GM21786 (cell line): ENCODE results near the gene CDH23.

Experiments
- ATAC-seq: cut with Tn5 transposase; IDR thresholded peaks from one replicate; pipeline ENCODE4 v1.9.1; 2021; ENCODE audit not compliant: unreplicated experiment

Gene CDH23

DNA sequence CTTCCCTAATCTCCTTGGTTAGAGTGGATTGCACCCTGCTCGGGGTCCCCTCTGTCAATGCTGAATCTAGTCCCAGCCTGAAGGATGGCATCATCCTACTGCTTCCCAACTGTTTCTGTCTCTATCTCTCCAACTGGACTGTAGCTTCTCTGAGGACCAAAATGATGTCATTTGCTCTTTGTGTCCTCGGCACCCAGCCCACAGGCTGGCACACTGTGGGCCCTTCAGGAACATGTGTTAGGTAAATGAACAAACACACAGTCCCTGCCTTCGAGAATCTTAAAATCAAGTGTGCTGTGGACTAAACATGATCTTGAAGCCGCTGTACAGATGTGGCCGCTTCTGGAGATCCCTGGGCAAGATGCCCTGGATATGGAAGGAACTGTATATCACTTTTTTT, 5.0 kb upstream of the CDH23 start:
- ATAC-seq = no peak

DNA sequence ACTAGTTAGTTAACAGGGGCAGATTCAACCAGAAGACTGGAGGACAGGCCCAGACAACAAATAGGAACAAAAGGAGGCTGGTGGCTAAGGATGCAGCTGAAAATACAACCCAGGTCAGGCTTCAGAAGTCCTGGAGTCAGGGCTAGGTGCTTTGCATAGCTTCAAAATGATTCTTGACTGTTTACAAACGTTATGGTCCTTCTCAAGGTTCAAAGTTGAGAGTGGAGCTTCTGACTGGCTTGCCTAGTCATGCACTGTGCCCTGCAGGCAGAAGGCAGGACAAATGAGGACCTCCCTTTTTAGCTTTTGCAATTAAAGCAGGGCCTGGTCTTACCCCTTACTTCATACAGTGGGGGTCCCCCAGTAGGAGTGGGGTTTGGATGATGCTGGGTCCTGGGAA, 4.4 kb upstream of the CDH23 start:
- ATAC-seq = no peak

DNA sequence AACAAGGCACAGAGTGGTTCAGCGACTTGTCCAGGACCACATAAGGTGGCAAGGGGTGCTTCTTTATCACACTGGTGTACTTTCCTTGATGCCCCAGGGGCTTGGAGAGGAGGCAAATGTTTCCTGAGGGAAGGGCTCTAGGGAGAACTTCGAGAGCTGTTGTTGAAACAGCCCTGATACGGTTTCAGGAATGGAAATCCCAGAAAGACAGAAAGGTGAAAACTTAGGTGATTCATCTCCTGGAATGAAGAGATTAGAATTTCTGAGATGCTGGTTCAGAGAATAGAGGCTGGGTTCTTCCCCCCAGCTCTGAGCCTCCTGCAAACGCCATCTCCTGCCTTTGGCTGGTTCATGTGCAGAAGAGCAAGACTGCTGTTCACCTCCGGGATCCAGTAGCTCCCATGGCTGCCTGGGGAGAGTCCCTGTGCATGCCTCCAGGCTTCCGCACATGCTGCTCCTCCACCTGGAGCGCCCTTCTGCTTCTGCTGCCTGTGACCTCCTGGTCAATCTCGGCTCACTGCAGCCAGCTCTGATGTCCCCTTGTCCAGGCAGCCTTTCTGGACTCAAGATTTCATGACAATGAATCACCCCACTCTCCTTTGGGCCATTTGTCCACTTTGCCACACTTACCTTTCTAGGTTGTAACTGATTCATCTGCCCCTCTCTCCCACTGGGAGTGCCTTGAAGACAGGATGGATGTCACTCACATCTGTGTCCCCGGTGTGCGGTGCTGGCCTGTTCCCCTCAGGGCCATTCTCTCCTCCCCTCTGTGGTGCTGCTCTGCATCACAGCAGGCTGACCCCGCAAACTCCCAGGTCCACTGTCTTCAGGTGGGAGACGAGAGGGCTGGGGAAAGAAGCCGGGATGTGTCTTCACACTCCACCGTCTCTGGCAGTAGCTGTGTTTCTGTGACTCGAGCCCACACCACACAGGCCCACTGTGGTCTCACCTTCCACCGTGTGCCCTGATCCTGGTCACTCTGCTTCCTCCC, 3.6 kb upstream of the CDH23 start:
- ATAC-seq = no peak

DNA sequence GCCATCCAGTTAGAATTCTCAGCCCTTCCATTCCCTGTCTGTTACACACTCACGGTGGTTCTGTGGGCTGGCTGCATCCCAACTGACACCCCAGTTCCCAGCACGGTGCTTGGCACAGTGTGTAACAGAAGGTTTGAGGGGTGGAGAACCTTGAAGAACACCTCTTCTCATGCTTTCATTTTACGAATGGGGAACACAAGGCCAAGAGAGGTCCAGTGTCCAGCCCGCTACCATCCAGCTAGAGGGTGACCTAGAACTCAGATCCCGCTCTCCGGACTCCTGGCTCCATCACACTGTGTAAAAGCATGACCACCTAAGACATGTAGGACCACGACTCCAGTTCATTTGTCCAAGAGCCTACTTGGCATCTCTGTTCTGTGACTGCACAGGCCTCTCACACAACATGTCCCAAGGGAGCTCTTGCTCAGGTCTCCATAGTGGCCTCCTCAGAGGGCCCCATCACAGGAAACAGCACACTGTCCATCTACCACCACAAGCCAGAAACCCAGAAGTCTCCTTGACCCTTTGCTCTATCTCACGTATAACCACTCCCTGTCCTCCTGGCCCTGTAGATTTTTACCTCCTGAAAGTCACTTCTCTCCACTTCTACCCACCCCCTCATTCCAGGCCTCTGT, 2.8 kb upstream of the CDH23 start:
- ATAC-seq = no peak

DNA sequence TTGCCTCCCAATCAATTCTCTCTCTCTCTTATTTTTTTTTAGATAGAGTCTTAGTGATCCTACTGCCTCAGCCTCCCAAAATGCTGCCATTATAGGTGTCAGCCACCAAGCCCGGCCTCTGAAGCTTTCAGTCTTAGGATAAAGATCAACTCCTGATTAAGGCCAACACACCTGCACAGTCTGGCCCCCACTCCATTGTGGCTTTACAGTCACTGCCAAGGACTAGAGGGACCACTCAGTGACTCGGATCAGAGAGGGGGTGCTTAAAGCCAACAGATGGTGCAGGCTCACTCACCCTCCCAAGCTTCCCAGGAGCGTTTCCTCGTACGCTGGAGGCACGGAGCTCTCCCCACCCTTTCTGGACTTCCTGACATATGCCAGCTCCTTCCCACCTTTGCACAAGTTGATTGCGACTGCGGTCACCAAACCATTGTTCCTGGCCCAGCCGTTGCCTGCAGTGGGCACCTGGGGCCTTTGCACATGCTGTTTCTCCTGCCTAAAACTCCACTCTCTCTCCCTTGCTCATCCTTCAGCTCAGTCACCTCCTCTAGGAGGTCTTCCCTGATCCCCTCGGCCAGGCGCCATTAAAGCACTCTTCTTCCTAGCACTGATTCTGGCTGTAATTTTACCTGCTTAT, 1.7 kb upstream of the CDH23 start:
- no peak for ATAC-seq

DNA sequence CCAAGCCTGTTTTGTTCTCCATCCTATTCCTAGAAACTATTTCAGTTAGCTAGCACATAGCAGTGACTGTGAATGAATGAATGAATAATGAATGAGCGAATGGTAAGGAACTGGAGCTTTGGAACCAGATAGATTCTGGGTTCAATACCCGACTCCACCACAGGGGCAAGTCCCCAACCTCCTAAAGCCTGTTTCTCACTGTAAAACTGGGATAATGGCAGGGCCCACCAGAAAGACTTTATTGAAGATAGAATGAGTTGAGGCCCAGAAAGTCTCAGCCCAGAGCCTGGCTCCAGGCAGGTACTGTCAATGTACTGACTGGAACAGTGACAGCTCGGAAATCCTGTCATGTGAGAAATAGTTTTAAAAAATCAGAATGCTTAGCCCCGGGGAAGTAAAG, 1.1 kb upstream of the CDH23 start:
- no peak for ATAC-seq

DNA sequence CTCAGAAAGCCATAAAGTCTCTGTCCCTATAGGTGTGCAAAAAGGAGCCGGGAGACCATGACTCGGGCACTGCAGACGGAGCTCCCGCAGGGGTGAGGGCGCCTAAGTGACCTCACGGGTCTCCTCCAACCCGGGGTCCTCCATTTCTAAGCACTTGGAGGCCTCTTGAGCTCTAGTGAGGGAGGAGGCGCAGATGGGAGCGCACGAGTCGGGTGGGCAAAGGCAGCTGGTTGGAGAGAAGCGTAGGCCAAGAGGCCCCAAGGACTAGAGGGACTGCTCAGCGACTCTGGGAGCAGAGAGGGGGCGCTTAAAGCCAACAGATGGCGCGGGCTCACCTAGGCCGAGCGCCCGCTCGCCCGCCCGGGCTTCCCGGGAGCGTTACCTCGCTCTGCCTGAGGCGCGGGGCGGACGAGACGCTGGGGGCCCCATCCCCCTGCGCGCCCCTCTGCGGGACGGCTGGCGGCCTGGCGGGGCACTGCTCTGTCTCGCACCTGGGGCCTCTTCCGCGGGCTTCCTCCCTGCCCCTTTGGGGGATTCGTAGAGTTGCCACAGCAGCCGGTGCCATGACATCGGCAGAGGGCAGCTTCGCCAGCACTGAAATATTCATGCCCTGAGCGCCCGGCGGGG, 523 bp upstream of the CDH23 start:
- ATAC-seq = no peak

DNA sequence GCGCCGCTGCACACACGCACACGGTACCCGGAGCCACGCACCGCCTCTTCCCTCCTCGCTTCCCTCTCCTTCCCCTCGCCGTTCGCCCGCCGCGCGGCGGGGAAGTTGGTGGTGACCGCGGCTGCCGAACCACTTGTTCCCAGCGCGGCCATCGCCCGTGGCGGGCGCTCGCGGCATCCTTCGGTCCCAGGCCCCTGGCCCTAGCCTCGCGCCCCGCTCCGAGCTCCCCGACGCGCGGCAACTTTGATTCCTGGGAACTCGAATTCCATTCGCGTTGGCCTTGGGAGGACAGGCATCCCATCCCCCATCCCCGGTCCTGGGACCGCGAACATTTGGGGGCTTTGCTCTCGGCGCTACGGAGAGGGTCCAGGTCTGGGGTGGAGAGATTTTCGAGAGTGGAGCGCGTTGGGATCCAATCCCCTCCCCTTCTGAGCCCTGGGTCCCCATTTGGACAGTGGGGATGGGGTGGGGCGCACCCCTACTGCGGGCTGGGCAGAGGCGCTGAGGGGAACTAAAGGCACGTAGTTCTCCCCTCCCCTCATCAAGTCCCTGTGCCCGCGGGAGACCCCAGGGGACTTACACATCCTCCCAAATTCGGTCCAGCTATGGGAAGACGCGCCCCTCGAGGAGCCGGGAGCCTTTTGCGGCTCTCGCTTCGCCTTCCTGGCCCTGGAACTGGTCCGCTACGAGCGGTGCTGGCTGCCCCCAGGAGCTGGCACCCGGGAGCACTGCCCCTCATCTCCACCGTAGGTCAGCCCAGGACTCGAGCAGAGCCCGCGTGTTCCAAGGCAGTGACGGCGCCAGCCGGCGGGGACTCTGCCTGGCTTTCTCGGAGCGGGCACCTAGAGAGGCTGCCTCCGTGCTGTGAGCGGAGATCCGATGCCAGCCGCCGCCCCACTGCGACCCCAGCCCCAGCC, 834 bp downstream of the CDH23 start:
- ATAC-seq = no peak

DNA sequence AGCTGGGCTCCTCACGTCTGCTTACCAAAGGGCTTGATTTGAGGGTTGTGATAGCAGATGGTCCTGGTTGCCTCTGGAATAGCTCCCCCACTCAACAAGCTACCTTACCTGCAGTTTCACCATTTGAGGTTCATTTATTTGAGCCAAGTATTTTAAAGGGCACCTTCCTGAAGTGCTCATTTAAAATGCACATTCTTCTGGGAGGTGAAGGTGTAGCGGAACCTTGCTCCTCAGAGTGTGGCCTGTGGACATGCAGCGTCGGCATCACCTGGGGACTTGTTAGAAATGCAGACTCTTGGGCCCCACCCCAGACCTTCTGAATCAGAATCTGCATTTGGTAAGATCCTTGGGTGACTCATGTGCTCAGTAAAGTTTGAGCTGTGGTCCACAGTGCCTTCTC, 2.3 kb downstream of the CDH23 start:
- no peak for ATAC-seq

DNA sequence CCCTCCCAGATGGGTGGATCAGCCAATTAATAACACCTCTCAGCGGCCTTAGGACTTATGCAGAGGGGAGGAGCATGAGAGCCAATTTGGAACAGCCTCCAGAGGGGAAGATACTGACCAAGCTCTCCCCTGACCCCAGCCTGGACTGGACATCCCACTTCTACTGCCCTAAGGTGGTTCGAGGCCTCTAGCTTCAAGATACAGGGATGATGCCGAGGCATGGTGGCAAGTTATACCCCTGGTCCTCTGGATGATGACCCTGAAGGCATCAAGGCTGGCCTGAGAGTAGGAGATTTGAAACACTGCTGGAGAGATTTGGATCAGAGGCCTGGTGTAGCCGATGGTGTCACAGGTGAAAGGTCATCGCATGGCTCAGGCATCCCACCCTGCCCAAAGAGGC, 3.2 kb downstream of the CDH23 start:
- ATAC-seq = no peak

DNA sequence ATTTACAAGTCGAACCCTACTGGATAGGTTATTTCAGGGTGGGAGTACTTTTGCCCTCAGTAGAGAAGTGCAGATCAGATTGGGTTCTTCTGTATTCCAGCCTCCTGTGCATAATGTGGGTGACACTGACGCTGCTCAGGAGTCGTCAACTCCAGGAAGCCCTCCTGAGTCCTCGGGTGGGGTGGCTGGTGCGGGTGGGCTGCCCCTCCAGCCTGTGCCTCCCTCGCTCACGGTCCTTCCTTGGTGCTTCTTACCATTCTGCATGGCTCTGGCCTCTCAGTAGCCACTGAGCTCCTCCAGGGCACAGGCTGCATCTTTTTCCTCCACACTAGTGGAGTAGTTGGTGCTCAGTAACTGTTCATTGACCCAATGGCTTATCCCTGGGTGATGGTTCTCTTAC, 4.3 kb downstream of the CDH23 start:
- no peak for ATAC-seq

DNA sequence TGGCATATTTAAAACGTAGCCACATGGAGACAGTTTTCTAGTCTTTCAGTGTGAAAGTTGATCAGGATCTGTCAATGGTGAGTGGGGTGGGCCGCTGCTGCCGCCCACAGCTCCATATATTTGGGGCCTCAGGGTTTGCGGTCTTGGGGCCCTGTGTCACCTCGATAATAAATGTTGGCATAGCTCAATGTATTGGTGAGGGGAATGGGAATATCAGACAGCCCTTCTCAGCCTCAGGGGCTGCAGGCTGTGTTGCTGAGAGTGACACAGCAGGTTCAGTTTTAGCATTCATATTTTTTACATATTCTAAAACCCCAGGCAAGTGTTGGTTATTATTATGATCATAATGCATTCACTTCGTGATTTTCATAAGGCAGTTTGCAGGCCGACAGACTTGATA, 5.3 kb downstream of the CDH23 start:
- ATAC-seq = no peak

DNA sequence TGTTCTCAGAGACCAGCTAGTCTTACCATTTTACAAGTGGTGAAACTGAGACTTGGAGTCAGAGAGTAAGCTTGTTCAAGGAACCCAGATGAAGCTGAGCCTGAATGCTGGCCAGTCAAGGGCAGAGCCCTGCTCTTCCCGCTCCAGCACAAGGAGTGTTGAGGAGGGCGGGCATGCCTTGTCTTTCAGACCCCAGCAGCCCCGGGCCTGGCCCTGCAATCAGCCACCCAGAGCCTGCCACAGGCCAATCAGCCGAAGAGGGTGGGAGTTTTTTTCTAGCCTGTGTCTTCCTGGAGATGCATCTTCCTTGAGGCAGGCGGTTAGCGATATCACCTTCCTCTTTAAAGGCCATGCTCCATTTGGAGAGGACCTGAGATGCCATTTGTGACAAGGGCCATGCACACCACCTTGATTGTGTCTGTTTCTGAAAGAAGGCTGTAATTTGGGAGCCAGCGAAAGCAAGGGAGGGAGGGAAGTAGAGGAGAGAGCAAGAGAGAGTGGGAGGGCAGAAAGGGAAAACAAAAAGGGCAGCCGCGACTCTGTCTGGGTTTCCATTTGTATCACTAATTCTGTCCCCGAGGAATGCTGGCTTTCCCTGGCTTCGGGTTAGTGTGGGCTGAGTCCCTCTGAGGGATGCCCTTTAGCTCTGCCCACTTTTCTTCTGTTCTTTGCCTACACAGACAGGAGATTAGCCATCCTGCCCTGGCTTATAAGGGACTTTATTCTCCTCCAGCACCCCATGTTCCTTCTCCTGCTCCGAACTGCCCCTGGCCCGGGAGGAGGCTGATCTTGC, 8.0 kb downstream of the CDH23 start:
- ATAC-seq = no peak

DNA sequence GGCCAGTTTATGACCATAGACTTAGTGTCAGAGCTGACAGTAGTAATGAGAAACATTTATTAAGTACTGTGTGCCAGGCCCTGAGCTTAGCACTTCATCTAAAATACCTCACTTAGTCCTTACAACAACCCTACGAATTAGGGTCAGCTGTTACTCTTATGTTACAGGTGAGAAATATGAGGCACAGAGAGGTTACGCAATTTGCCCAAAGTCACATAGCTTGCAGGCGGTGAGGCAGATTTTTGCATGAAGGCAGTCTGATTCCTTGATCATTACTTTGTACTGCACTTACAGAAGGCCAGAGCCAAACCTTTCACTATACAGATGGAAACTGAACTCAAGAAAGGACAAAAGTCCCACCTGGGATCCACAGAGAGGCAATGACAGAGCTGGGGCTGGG, 10.2 kb downstream of the CDH23 start:
- no peak for ATAC-seq

DNA sequence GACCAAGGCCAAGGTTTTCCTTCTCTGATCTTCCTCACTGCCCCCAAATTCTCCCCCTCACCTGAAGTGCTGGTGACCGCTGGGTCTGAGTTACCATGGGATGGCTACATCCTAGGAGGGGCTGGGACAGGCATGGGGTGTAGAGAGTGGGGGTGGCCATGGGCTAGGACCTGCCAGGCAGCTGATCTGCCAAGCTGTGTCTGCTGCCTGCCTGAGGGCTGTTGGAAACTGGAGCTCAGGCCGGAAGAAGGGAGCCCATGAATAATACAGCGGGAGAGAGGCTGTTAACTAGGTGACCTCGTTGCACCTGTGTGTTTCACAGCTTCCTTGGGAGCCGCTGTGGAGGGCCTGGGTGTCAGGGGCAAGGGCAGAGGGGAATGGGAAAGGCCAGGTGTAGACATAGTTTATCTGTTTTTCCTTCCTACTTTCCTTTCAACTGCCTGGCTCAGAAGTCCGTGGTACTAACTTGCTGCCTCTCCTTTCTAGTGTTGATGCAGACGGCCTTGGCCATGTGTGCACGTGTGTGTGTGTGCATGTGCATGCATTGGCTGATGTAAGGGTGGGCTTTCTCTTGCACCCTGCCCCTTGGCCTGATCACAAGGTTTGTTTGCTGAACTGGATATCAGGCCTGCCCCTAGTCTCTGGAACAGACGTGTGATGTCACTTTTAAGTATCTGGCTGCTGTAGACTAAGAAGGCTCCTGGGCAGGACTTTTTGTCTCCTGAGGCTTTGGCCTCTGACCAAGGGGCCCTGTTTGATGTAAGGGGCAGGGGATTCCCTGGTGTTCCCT, 11.9 kb downstream of the CDH23 start:
- ATAC-seq = no peak

DNA sequence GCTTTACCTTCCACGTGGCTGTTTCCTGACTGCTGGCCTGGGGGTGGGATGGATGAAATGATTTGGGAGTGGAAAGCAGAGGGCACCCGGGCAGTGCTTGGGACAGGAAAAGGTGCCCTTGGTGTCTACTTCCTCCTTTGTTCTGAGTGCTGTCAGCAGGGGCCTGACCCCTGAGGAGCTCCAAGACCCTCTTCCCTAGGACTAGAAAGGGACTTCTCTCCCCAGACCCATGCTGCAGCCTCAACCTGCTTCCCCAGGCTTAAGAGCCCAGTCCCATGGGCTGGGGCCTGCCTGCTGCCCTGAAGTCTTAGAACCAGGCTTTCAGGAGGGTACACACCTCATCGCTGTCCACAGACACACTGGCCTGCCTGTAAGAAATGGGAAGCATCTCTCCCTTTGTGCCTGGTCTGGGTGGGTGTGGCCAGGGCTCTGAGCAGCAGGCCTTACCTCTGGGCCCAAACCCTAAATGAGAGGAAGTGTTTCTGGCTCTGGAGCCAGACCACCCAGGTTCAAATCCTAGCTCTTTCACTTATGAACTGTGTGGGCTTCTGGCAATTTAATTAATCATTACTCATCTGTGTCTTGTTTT, 12.9 kb downstream of the CDH23 start:
- no peak for ATAC-seq

DNA sequence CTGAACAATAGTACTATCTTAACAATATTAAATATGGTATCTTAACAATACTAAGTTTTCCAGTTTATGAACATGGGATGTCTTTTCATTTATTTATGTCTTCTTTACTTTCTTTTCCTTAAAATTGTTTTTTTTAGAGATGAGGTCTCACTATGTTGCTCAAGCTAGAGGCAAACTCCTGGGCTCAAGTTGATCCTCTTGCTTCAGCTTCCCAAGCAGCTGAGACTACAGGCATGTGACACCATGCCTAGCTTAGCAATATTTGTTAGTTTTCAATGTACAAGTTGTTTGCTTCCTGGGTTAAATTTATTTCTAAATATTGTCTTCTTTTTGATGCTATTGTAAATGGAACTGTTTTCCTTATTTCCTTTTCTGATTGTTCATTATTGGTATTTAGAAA, 16.9 kb downstream of the CDH23 start:
- no peak for ATAC-seq

DNA sequence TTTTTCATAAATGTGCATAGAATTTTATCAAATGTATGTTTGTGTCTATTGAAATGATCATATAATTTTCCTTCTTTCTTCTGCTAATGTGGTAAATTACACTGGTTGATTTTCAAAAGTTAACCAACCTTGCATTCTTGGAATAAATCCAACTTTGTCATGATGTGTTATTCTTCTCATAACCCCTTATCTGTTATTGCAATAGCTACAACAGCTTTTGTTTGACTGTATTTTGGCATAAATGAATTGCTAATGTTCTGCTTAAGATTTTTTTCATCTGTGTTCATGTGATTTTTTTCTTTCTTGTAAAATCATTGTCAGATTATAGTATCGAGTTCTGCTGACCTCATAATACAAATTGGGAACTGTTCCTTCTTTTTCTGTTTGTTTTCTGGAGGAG, 17.6 kb downstream of the CDH23 start:
- no peak for ATAC-seq
